Kidney (tissue), 14 donors: ENCODE data around the gene SLC6A15. TPM values are rescaled to one million over a fixed set of nuclear protein-coding genes. Genes with fewer than 3 reads are reported as not detected.

Experiments
- DNase-seq, 5 donors: peaks; one replicate each; pipeline ENCODE4 v3.0.0-alpha.2; 2013 to 2020
- FAIRE-seq: peaks from 2 replicates; lab custom pipeline; 2012; peaks lifted over from hg19 to GRCh38; lab: Jason Lieb, UNC
- H3K27ac ChIP-seq, 2 donors: one replicate each; pipeline ENCODE4 v1.7.0; 2013; ENCODE audit warnings: low read depth in 2 of 2, low read length in 2 of 2, inconsistent platforms in 1 of 2
- H3K27me3 ChIP-seq: one replicate; pipeline ENCODE4 v1.7.1; 2013; ENCODE audit warnings: low read length, inconsistent platforms; ENCODE audit not compliant: control insufficient read depth, insufficient read depth
- H3K36me3 ChIP-seq, 3 donors: one replicate each; pipeline versions ENCODE4 v1.7.0 to v1.7.1; 2013; ENCODE audit warnings: low read length in 3 of 3, control low read depth in 1 of 3, inconsistent platforms in 1 of 3; ENCODE audit not compliant: insufficient read depth in 3 of 3, control insufficient read depth in 2 of 3
- H3K4me1 ChIP-seq, 3 donors: one replicate each; pipeline versions ENCODE4 v1.7.0 to v1.7.1; 2013; ENCODE audit warnings: low read length in 3 of 3, inconsistent platforms in 1 of 3, low read depth in 1 of 3; ENCODE audit not compliant: control insufficient read depth in 2 of 3, insufficient read depth in 2 of 3
- H3K4me3 ChIP-seq, 3 donors: one replicate each; pipeline versions ENCODE4 v1.7.0 to v1.8.1; 2013; ENCODE audit warnings: low read length in 3 of 3, control low read depth in 1 of 3, inconsistent platforms in 1 of 3
- H3K9ac ChIP-seq, 3 donors: one replicate each; pipeline versions ENCODE4 v1.7.0 to v1.7.1; 2013; ENCODE audit warnings: low read length in 3 of 3, control low read depth in 1 of 3, inconsistent platforms in 1 of 3
- H3K9me3 ChIP-seq, 3 donors: one replicate each; pipeline versions ENCODE4 v1.7.0 to v1.7.1; 2013; ENCODE audit warnings: low read length in 3 of 3, control low read depth in 1 of 3, inconsistent platforms in 1 of 3; ENCODE audit not compliant: control insufficient read depth in 2 of 3, insufficient read depth in 1 of 3
- intact Hi-C: fragments of 100-400 bp; cut with DNase I; formaldehyde crosslinking; loops from one replicate; pipeline ENCODE4 v1.11.1; 2022
- polyA plus RNA-seq: library from polyadenylated mRNA; stranded (reverse); fragments of 350-450 nt; fragmentation: Illumina TruSeq; extraction: RNeasy Lipid Tissue Mini Kit (QIAGEN cat#74804); gene quantifications from one replicate; pipeline ENCODE4 v1.2.3, GENCODE V29; 2014; ENCODE audit warnings: low read depth, low replicate concordance; ENCODE audit not compliant: insufficient read depth
- total RNA-seq: library from RNA; stranded (reverse); fragmentation: NEBNext Ultra II Directional; extraction: Animal tissue kit (Norgen Biotek cat#: 25700); gene quantifications from one replicate; pipeline ENCODE4 v1.2.1, GENCODE V29; 2021
- TF ChIP-seq, protein P1 (sequence below): IDR thresholded peaks from 3 replicates; pipeline ENCODE4 v1.5.1; 2012; ENCODE audit warnings: mild to moderate bottlenecking, moderate library complexity, borderline replicate concordance; ENCODE audit not compliant: insufficient read depth; ENCODE audit errors: extremely low read depth
- donor health status: control.
- donor health status: control.
- donor health status: control.
- donor health status: control.
- donor health status: control.
- donor health status: DM: yes; HTN: yes; CAD: no.
- donor health status: Normal renal cell carcinoma (clear cell type).

The SLC6A15 gene
- total and polyA plus RNA-seq, 2 donors from 2014 or later: 0.28 TPM; not detected in 1

DNA sequence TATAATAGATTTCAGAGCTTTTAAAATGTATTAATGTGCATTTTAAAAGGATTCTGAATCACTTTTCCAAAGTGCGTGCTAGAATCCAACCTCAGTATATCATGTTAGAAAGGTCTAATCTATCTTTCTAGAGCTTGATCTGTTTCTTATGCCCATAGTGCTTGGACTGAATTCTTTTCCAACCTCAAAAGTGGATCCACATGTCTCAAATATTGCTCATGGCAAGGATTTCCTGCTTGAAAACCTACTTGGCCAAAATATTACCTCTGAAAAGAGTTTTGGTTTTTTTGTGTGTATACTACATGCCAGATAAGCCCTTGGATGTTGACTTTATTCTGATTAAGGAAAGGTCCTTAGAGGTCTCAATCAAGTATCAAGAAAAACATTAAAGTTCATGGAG is 16.9 kb upstream of the SLC6A15 start:
- Histone ChIP-seq H3K4me1 (no peaks in the 10 kb centered on the region), H3K4me3 (no peak overlapping the region), H3K9ac (no peak overlapping the region), H3K9me3 (no peaks in the 10 kb centered on the region), H3K27ac (no peak overlapping the region), H3K36me3 (no peaks in the 10 kb centered on the region), H3K27me3 (no peaks in the 10 kb centered on the region)
- DNase-seq: no peak
- no peak for FAIRE-seq
- TF ChIP-seq, protein P1, sequence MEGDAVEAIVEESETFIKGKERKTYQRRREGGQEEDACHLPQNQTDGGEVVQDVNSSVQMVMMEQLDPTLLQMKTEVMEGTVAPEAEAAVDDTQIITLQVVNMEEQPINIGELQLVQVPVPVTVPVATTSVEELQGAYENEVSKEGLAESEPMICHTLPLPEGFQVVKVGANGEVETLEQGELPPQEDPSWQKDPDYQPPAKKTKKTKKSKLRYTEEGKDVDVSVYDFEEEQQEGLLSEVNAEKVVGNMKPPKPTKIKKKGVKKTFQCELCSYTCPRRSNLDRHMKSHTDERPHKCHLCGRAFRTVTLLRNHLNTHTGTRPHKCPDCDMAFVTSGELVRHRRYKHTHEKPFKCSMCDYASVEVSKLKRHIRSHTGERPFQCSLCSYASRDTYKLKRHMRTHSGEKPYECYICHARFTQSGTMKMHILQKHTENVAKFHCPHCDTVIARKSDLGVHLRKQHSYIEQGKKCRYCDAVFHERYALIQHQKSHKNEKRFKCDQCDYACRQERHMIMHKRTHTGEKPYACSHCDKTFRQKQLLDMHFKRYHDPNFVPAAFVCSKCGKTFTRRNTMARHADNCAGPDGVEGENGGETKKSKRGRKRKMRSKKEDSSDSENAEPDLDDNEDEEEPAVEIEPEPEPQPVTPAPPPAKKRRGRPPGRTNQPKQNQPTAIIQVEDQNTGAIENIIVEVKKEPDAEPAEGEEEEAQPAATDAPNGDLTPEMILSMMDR: no peak
- intact Hi-C loops: no loop called here

DNA sequence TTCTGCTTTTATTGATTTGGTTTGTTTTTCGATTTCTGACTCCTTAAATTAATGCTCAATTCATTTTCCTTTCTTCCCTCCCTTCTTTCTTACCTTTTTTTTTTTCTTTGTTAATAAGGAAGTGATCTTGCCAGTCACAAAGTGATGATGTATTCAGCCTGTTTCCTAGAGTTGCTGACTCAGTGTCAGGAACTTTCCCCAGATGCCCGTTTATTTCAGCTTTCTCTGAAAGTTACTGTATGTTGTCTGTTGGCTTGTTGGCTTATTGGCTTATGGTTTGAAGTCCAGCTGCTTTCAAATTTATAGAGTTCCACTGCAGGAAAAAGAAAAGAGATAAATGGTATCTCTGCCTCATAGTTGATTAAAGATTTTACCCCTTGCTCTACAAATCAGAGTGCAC is 12.4 kb upstream of the SLC6A15 start:
- no peak for FAIRE-seq
- intact Hi-C loops: no loop called here
- TF ChIP-seq, protein P1: no peak
- Histone ChIP-seq H3K36me3 (no peaks in the 10 kb centered on the region), H3K27me3 (no peaks in the 10 kb centered on the region), H3K9me3 (no peaks in the 10 kb centered on the region), H3K9ac (no peak overlapping the region), H3K4me1 (no peaks in the 10 kb centered on the region), H3K4me3 (no peak overlapping the region), H3K27ac (no peak overlapping the region)
- no peak for DNase-seq

DNA sequence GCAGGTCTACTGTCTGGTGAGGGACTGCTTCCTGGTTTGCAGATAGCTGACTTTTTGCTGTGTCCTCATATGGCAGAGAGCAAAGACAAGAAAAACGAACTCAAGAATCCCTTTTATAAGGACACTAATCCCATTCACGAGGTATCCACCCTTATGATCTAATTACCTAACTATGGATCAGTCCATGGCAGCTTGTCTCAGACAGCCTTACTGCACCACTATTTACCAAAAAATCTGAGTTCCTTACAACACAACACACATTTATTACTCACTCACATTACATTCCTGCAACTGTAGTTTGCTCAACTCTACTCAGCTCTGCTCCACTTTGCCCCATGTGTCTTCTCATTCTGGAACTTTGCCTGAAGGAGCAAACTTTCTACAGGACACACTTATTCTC is 10.1 kb upstream of the SLC6A15 start:
- no peaks in the 10 kb centered on the region for H3K4me1 ChIP-seq
- intact Hi-C loops: no loop called here
- no peaks in the 10 kb centered on the region for H3K9me3 ChIP-seq
- no peaks in the 10 kb centered on the region for H3K27me3 ChIP-seq
- H3K27ac ChIP-seq: no peak overlapping the region
- FAIRE-seq (no peak), DNase-seq (no peak)
- no peak overlapping the region for H3K9ac ChIP-seq
- no peaks in the 10 kb centered on the region for H3K36me3 ChIP-seq
- no peak overlapping the region for H3K4me3 ChIP-seq
- TF ChIP-seq, protein P1: no peak

DNA sequence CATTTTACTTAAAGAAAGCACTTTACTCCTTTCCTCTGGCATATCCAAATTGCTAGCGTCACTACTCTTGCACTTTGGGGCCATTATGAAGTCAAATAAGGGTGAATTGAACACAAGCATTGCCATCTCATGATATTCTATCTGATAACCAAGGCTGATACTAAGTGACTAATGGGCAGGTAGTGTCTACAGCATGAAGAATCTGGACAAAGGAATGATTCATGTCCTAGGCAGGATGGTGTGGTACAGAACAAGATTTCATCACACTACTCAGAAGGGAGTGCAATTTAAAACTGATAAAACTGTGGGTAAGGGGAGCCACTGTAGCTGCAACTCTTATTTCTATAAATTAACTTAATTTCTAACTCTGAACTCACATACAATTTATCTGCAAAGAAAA is 7.7 kb upstream of the SLC6A15 start:
- Histone ChIP-seq H3K36me3 (no peaks in the 10 kb centered on the region), H3K4me1 (no peaks in the 10 kb centered on the region), H3K27ac (no peak overlapping the region), H3K9me3 (no peaks in the 10 kb centered on the region), H3K9ac (no peak overlapping the region), H3K4me3 (no peak overlapping the region), H3K27me3 (no peaks in the 10 kb centered on the region)
- intact Hi-C loops: no loop called here
- DNase-seq (no peak), FAIRE-seq (no peak)
- TF ChIP-seq, protein P1: no peak
